Stimulated activated CD8-positive, alpha-beta memory T cell treated with anti-CD3 and anti-CD28 coated beads, Interleukin-4, amount 100 ng/mL, for 4 hours (primary cell): Measurements from ENCODE around the gene FAM118A.
"Not testable (repeated sequence)": the region's sequence is repeated elsewhere in the genome, so short reads cannot be mapped to it uniquely, and the experiment has no call there.

ENCODE experiments used
- DNase-seq, 2 donors: peaks; one replicate each; pipeline ENCODE4 v3.0.0-alpha.2; 2020; ENCODE audit warnings: low read depth in 2 of 2, low spot score in 1 of 2

Gene FAM118A

DNA sequence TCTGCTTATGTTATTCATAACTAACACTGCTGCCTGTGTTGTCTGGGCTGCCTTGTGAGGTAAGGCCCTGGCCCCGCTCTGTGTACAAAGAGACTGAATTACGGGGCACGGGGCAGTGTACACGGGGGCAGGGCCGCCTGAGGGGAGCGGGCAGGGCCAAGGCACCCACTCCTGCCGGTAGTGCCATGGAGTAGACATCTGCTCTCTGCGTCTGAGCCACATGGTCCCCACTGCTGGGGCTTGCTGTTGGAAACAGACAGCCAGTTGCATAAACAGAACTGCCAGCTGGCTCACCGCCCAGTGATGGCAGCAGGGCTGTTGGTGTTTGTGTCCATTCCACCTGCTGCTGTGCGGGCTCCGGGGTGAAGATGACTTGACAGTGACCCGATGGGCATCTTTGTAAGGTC is 19.8 kb downstream of the FAM118A start:
- DNase-seq, result no peak

DNA sequence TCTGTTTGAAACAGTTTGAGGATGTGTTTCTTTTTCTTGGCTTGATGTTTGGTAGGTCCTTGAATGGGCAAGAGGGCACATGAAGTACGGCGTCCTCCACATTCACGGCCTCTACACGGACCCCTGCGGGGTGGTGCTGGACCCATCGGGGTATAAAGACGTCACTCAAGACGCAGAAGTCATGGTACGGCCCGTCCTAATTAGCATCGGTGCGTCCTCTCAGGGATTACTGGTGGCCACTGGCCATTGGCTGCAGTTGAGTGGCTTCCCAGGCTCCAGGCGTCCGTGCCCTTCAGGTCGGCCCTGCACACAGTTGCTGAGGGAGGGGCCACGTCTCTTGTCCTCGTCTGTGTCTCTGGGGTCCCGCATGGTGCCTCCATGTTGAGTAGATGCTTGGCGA is 20.8 kb downstream of the FAM118A start:
- no peak for DNase-seq

- no peak for DNase-seq
These were observed 21.8 kb downstream of the FAM118A start for GRCh38 chr22:45331486-45331885.

DNA sequence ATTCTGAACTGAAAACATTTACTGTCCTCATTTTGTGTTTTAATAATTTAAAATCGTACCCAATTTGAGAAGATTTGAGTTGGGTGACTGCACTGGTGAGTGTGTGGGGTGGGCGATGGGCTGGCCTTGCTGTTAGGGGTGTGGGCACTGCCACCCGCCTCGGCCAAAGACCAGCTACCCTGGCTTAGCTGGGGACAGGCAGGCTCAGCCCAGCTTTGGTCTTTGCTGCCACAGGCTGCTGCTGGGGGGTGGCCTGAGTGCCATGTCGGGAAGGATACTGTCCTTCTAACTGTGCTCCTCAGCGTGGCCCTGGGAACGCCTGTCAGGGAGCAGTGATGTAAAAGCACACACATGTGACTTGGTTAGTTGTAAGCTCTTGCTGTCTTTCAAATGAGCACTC is 22.3 kb downstream of the FAM118A start:
- no peak for DNase-seq

- DNase-seq, result no peak
These were observed 24.3 kb downstream of the FAM118A start for GRCh38 chr22:45334068-45334467.

- no peak for DNase-seq
These were observed 24.8 kb downstream of the FAM118A start for GRCh38 chr22:45334528-45334927.

- no peak for DNase-seq
These were observed 25.5 kb downstream of the FAM118A start for GRCh38 chr22:45335021-45335818.

DNA sequence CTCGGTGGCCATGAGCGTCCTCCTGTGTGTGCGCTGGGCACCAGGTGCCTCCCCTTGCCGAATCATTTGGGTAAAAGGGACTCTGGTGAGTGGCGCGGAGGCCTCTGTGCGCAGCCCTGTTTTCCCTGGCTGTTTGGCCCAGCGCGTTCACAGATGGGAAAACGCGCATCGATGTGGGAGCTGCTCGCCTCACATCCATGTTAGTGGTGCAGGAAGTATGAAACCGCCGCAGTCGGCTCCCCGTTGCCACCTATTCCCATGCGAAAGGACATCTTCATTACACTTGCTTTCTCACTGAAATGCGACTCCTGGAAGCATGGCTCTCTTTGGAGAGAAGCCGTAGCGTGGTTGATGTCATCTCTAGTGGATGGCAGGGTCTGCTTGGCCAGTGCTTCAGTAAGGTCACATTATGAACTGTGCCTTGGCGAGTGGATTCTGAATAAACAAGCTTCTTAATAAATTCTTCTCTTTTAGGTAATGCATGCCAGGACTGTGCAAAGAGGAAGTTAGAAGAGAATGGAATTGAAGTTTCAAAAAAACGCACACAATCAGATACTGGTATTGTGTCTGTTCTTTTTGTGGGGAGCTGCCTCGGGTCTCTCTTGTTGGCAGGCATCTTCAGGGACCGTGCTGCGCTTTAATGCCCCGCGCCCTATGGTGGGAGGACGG is 26.3 kb downstream of the FAM118A start:
- no peak for DNase-seq

DNA sequence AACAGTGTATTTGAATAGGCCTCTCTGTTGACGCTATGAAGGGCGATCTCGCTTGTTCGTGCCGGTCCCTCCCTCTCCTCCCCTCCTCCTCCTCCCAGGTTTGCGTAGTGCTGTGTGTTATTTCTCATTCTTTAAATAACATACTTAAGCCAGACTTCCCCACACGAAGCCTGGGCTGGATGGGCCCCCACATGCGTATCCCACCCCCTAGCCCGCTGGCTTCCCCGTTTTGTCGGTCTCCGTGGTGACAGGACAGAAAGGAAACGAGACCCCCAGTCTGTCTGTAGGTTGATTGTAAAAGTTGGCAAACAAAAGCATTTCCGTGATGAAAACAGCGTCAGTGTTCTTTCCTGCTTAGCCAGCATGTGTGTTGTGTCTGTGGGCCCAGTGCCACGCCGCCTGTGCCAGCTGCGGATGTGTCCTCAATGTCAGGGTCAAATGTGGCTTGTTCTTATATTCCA is 27.3 kb downstream of the FAM118A start:
- DNase-seq, result no peak

DNA sequence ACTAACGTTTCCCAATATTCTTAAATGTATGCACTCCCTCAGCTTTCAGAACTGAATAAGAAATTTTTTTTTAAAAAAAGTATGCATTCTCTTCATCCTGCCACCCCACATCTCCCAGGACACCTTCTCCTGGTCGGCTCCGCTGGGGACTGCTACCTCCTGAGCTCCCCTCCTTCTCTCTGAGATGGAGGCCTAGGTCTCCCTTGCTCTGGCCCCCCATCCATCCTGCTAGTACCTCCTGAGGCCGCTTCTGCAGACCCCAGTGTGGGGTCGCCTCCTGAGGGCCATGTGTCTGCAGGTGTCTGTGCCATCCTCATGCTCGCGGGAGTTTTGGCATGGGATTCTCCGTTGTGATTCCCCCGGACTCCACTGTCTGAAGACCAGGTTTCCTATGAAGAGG is 27.8 kb downstream of the FAM118A start:
- DNase-seq, result no peak

GRCh38 chr22:45338795-45339194 is 29.1 kb downstream of the FAM118A start:
- no peak for DNase-seq

- DNase-seq, result no peak
These were observed 30.6 kb downstream of the FAM118A start for GRCh38 chr22:45340323-45340722.

DNA sequence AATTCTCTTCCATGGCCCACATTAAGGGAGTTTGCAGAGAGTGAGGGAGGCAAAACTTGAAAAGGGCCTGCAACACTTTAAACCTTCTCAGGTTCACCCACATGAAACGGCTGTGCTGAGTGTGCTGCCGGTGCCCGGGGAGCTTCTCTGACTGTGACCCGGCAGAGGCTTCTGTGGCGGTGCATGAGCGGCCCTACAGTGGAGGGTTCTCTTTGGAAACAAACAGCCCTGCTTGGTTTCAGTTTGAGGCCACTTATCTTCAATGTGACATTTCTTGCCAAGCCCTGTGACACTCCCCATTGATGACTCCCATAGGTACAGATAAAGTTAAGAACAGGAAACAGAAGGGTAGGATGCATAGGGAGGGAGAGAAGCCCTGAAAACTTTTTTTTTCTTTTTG is 31.8 kb downstream of the FAM118A start:
- DNase-seq, result no peak

- no peak for DNase-seq
These were observed 33.4 kb downstream of the FAM118A start for GRCh38 chr22:45343143-45343542.

- DNase-seq, result no peak
These were observed 34.6 kb downstream of the FAM118A start for GRCh38 chr22:45344334-45344733.

DNA sequence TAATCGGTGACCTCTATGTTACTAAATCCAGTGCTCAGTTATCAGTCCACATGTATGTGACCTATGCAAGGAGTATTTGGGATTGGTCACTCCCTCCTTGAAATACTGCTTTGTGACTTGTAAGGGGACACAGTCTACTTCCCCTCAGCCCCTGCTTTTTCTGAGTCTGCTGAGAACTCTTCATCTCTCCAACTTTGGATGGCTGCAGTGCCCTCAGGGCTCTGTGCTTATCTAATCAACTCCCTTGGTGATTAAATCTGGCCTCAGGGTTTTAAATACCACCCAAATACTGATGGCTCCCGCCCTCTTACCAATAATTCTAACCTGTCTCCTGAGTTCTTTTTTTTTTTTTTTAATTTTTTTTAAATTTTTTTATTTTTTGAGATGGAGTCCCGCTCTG is 40.2 kb downstream of the FAM118A start:
- no peak for DNase-seq

- DNase-seq, result no peak
These were observed 42.2 kb downstream of the FAM118A start for GRCh38 chr22:45351956-45352355.

- DNase-seq, result not testable (repeated sequence)
These were observed 43.0 kb downstream of the FAM118A start for GRCh38 chr22:45352757-45353156.

GRCh38 chr22:45353786-45354185 is 44.1 kb downstream of the FAM118A start:
- DNase-seq, result no peak

- no peak for DNase-seq
These were observed 47.8 kb downstream of the FAM118A start for GRCh38 chr22:45357490-45357889.

DNA sequence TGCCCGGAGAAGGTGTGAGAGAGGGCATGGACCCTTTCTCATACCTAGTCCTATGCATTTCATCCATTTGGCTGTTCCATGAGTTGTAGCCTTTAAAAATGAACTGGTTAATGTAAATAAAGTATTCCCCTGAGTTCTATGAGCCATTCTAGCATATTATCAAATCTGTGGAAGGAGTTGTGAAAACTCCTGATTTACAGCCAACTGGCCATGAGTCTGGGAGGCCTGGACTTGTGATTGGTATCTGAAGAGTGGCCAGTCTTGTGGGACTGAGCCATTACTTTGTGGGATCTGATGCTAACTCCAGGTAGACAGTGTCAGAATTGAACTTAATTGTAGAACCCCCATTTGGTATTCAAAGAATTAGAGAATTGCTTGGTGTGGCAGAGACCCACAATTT is 48.4 kb downstream of the FAM118A start:
- DNase-seq, result no peak

GRCh38 chr22:45359627-45360026 is 49.9 kb downstream of the FAM118A start:
- DNase-seq, result no peak

DNA sequence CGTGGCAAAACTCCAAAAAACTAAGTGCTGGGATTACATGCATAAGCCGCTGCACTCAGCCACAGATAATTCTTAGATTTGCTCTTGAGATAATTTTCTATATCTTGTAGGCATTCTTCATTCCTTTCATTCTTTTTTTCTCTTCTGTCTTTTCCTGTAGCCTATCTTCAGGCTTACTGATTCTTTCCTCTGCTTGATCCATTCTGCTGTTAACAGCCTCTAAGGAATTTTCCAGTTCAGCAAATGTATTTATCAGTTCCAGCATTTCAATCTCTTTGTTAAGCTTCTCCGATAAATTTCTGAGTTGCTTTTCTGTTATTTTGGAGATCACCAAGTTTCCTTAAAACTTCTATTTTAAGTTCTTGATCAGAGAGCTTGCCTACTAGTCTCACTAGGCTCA is 57.0 kb downstream of the FAM118A start:
- DNase-seq, result no peak
